Transverse colon (tissue), 4 donors: Measurements from ENCODE around the gene SP9. TPM values are rescaled to one million over a fixed set of nuclear protein-coding genes. Genes with fewer than 3 reads are reported as not detected.
A peak's percentile ranks its signal among the peaks of the same experiment; 100 is the strongest.

ENCODE experiments used
- DNase-seq: peaks from one replicate; pipeline ENCODE4 v3.0.0-alpha.2; 2019
- H3K27ac ChIP-seq, 4 donors: fragments of 200-600 bp; sonication (generic); 2 replicates each; pipeline ENCODE4 v1.5.1; 2016 to 2018; ENCODE audit warnings: inconsistent platforms in 4 of 4
- H3K27me3 ChIP-seq: fragments of 200-600 bp; sonication (generic); 2 replicates; pipeline ENCODE4 v1.5.1; 2017; ENCODE audit warnings: inconsistent platforms
- H3K36me3 ChIP-seq, 4 donors: fragments of 200-600 bp; sonication (generic); 2 replicates each; pipeline ENCODE4 v1.5.1; 2017 to 2019; ENCODE audit warnings: inconsistent platforms in 4 of 4
- H3K4me1 ChIP-seq, 4 donors: fragments of 200-600 bp; sonication (generic); 2 replicates each; pipeline ENCODE4 v1.5.1; 2017 to 2020; ENCODE audit warnings: inconsistent platforms in 4 of 4
- H3K4me3 ChIP-seq, 4 donors: fragments of 200-600 bp; sonication (generic); 1 replicate in 1 of 4; 2 replicates in 3 of 4; pipeline versions ENCODE4 v1.5.1 to v1.6.1; 2017 to 2019; ENCODE audit warnings: inconsistent platforms in 4 of 4
- H3K9me3 ChIP-seq, 2 donors: fragments of 200-600 bp; sonication (generic); 2 replicates each; pipeline ENCODE4 v1.5.1; 2017 to 2019; ENCODE audit warnings: inconsistent platforms in 2 of 2
- EP300 ChIP-seq: sonication (generic); formaldehyde crosslinking; IDR thresholded peaks from one replicate; pipeline ENCODE4 v1.6.1; 2017; ENCODE audit warnings: antibody characterized with exemption, low read depth
- POLR2A ChIP-seq: fragments of 450-650 bp; IDR thresholded peaks from one replicate; pipeline ENCODE4 v1.6.1; 2016; ENCODE audit warnings: antibody characterized with exemption, mild to moderate bottlenecking, moderate library complexity
- POLR2AphosphoS5 ChIP-seq, 3 donors: sonication (generic); formaldehyde crosslinking; IDR thresholded peaks; one replicate each; pipeline ENCODE4 v1.6.1; 2016; ENCODE audit warnings: antibody characterized with exemption in 3 of 3
- WGBS, 2 donors: methylation state at CpG; one replicate each; pipeline ENCODE4 v1.1.5; 2018; ENCODE audit warnings: low coverage in 1 of 2; 5-methylcytosine and 5-hydroxymethylcytosine counted together
- in situ Hi-C, 4 donors: fragments of 200-750 bp; cut with MboI; loops; one replicate each; pipeline versions ENCODE4 v1.15.0 to v1.15.1; 2017; ENCODE audit warnings: low sequenced_read_pairs in 3 of 4, low pct_ligation_motif_present in 1 of 4, low pct_unique_long_range_greater_than_20kb in 1 of 4
- intact Hi-C: fragments of 100-400 bp; cut with DNase I; formaldehyde crosslinking; loops from one replicate; pipeline ENCODE4 v1.15.1; 2023; ENCODE audit warnings: low total_unique reads
- total RNA-seq, 4 donors: library from RNA; depleted of rRNA; stranded (reverse); fragments of >200 nt; gene quantifications; one replicate each; pipeline ENCODE4 v1.1.0, GENCODE V29; 2016
- TF ChIP-seq, protein P1 (sequence below), 5 experiments: fragments of 200-600 bp in 3 of 5; fragments of 450-650 bp in 2 of 5; sonication (generic) in 3 of 5; IDR thresholded peaks; 1 replicate in 2 of 5; 2 replicates in 3 of 5; pipeline ENCODE4 v1.5.1; 2016 to 2017; ENCODE audit warnings: antibody characterized with exemption in 5 of 5, inconsistent platforms in 3 of 5, mild to moderate bottlenecking in 2 of 5, moderate library complexity in 1 of 5

SP9 gene
- total RNA-seq, 4 donors from 2014 or later: not detected

- no peaks in the 10 kb centered on the region for H3K36me3 ChIP-seq
- no peak overlapping the region for H3K27ac ChIP-seq
- H3K27me3 ChIP-seq: peaks cover 98% of the 10 kb centered on the region
- DNase-seq: no peak
- 60 to 91% methylated on average over 7 to 30 of the region's 30 CpGs for WGBS, 2 donors
- H3K9me3 ChIP-seq: no peaks in the 10 kb centered on the region
- H3K4me3 ChIP-seq: peak overlapping the region in 3 of 4 donors; percentile 6 to 55 (median 30)
- TF ChIP-seq POLR2A (no peak), POLR2AphosphoS5 (IDR thresholded peaks at IDR 0.05) (no peak), EP300 (no peak)
- TF ChIP-seq, protein P1, sequence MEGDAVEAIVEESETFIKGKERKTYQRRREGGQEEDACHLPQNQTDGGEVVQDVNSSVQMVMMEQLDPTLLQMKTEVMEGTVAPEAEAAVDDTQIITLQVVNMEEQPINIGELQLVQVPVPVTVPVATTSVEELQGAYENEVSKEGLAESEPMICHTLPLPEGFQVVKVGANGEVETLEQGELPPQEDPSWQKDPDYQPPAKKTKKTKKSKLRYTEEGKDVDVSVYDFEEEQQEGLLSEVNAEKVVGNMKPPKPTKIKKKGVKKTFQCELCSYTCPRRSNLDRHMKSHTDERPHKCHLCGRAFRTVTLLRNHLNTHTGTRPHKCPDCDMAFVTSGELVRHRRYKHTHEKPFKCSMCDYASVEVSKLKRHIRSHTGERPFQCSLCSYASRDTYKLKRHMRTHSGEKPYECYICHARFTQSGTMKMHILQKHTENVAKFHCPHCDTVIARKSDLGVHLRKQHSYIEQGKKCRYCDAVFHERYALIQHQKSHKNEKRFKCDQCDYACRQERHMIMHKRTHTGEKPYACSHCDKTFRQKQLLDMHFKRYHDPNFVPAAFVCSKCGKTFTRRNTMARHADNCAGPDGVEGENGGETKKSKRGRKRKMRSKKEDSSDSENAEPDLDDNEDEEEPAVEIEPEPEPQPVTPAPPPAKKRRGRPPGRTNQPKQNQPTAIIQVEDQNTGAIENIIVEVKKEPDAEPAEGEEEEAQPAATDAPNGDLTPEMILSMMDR (IDR thresholded peaks at IDR 0.05): no peak
- in situ Hi-C loops: loop anchor here (25.0 kb wide), 4 partner anchors 163 to 1313 kb away; no protein-coding TSS in a partner anchor
- intact Hi-C loops: no loop called here
- H3K4me1 ChIP-seq: peaks cover 27 to 33% (median 29%) of the 10 kb centered on the region in 4 donors
Observed at GRCh38 chr2:174325373-174326160, 9.2 kb upstream of the SP9 start.

- Histone ChIP-seq H3K36me3 (no peaks in the 10 kb centered on the region), H3K9me3 (no peaks in the 10 kb centered on the region), H3K4me1 (peaks cover 27 to 33% (median 29%) of the 10 kb centered on the region in 4 donors), H3K27ac (no peak overlapping the region), H3K4me3 (peak overlapping the region; percentile 6 to 55 (median 24)), H3K27me3 (peaks cover 99% of the 10 kb centered on the region)
- in situ Hi-C loops (loop anchor here (25.0 kb wide), 4 partner anchors 164 to 1314 kb away; no protein-coding TSS in a partner anchor), intact Hi-C loops (no loop called here)
- TF ChIP-seq EP300 (no peak), POLR2A (no peak), POLR2AphosphoS5 (IDR thresholded peaks at IDR 0.05) (no peak)
- TF ChIP-seq, protein P1 (IDR thresholded peaks at IDR 0.05): no peak
- 0 to 2% methylated on average over 2 to 50 of the region's 63 CpGs for WGBS, 2 donors
- peak; percentile 19 for DNase-seq
Observed at GRCh38 chr2:174326161-174327020, 8.4 kb upstream of the SP9 start.

GRCh38 chr2:174327021-174327840 lies 7.5 kb upstream of the SP9 start:
- Histone ChIP-seq H3K4me3 (peak overlapping the region in 2 of 4 donors; percentile 30 to 55), H3K9me3 (no peaks in the 10 kb centered on the region), H3K27me3 (peaks cover 100% of the 10 kb centered on the region), H3K27ac (no peak overlapping the region), H3K4me1 (peaks cover 27 to 36% (median 29%) of the 10 kb centered on the region in 4 donors), H3K36me3 (no peaks in the 10 kb centered on the region)
- TF ChIP-seq POLR2AphosphoS5 (IDR thresholded peaks at IDR 0.05) (no peak), EP300 (no peak)
- in situ Hi-C loops (loop anchor here (25.0 kb wide), 4 partner anchors 165 to 1315 kb away; no protein-coding TSS in a partner anchor), intact Hi-C loops (no loop called here)
- no peak for DNase-seq
- WGBS, 2 donors: 8 to 13% methylated on average over 3 to 39 of the region's 41 CpGs

DNA sequence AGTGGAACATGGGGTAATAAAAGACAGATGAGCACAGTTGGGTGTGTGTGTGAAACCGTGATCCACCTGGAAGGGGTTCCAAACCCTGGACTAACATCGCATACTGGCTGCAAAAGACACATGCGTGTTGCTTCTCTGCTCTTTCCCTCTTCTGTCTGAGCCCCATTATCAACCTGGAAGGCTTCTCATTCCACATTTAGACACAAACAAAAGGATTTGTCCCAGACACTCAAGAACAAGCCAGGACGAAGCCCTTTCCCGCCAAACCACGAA lies 7.0 kb upstream of the SP9 start:
- WGBS, 2 donors: 12 to 27% methylated on average over 6 of the region's 6 CpGs
- Histone ChIP-seq H3K27ac (no peak overlapping the region), H3K27me3 (peaks cover 100% of the 10 kb centered on the region), H3K4me1 (peaks cover 27 to 41% (median 29%) of the 10 kb centered on the region in 4 donors), H3K4me3 (no peak overlapping the region), H3K36me3 (no peaks in the 10 kb centered on the region), H3K9me3 (no peaks in the 10 kb centered on the region)
- in situ Hi-C loops (loop anchor here (25.0 kb wide), 4 partner anchors 165 to 1315 kb away; no protein-coding TSS in a partner anchor), intact Hi-C loops (no loop called here)
- DNase-seq: no peak
- TF ChIP-seq, protein P1 (IDR thresholded peaks at IDR 0.05): no peak
- TF ChIP-seq POLR2AphosphoS5 (IDR thresholded peaks at IDR 0.05) (no peak), EP300 (no peak), POLR2A (no peak)
